Neural progenitor cell (in vitro differentiated cells): ENCODE measurements around the gene DYRK2. TPM values are rescaled to one million over a fixed set of nuclear protein-coding genes. Genes with fewer than 3 reads are reported as not detected.

Experiments
- DNase-seq: peaks from one replicate; pipeline ENCODE4 v3.0.0-alpha.2; 2016; ENCODE audit warnings: low spot score
- H2AFZ ChIP-seq: fragments of 200-600 bp; sonication (generic); replicated peaks from 2 replicates; pipeline ENCODE4 v1.6.1; 2016; ENCODE audit warnings: antibody characterized with exemption
- H3F3A ChIP-seq: fragments of 200-600 bp; sonication (generic); 2 replicates; pipeline ENCODE4 v1.6.1; 2016; ENCODE audit warnings: antibody characterized with exemption, low read depth
- H3K27ac ChIP-seq: fragments of 200-600 bp; sonication (generic); 2 replicates; pipeline ENCODE4 v1.5.1; 2016; ENCODE audit warnings: mild to moderate bottlenecking
- H3K27me3 ChIP-seq: fragments of 200-600 bp; sonication (generic); 2 replicates; pipeline ENCODE4 v1.6.1; 2016; ENCODE audit warnings: mild to moderate bottlenecking, moderate library complexity
- H3K36me3 ChIP-seq: fragments of 200-600 bp; sonication (generic); 2 replicates; pipeline ENCODE4 v1.5.1; 2016
- H3K4me1 ChIP-seq: fragments of 200-600 bp; sonication (generic); 2 replicates; pipeline ENCODE4 v1.6.1; 2016; ENCODE audit warnings: mixed run types
- H3K4me2 ChIP-seq: fragments of 200-600 bp; sonication (generic); 2 replicates; pipeline ENCODE4 v1.6.1; 2016
- H3K4me3 ChIP-seq: fragments of 200-600 bp; sonication (generic); 2 replicates; pipeline ENCODE4 v1.5.1; 2016
- H3K79me2 ChIP-seq: fragments of 200-600 bp; sonication (generic); 2 replicates; pipeline ENCODE4 v1.6.1; 2016; ENCODE audit warnings: low read depth
- H3K9ac ChIP-seq: fragments of 200-600 bp; sonication (generic); 2 replicates; pipeline ENCODE4 v1.6.1; 2016
- H3K9me3 ChIP-seq: fragments of 200-600 bp; sonication (generic); 2 replicates; pipeline ENCODE4 v1.5.1; 2016; ENCODE audit warnings: low read depth
- H4K20me1 ChIP-seq: fragments of 200-600 bp; sonication (generic); 2 replicates; pipeline ENCODE4 v1.6.1; 2016; ENCODE audit warnings: low read depth
- H3K27ac Mint-ChIP-seq: 3 replicates; pipeline ENCODE4 v1.8.0; 2021; ENCODE audit warnings: mixed read lengths
- H3K27me3 Mint-ChIP-seq: 2 replicates; pipeline ENCODE4 v1.8.0; 2022; ENCODE audit warnings: low read depth, mild to moderate bottlenecking, inconsistent platforms, moderate library complexity, mixed read lengths; ENCODE audit not compliant: insufficient read depth
- H3K36me3 Mint-ChIP-seq: 3 replicates; pipeline ENCODE4 v1.8.0; 2021; ENCODE audit warnings: mixed read lengths
- H3K4me1 Mint-ChIP-seq: 3 replicates; pipeline ENCODE4 v1.8.0; 2021; ENCODE audit warnings: mixed read lengths
- H3K4me3 Mint-ChIP-seq: 3 replicates; pipeline ENCODE4 v1.8.0; 2021; ENCODE audit warnings: mild to moderate bottlenecking, moderate library complexity, mixed read lengths
- H3K9me3 Mint-ChIP-seq: 3 replicates; pipeline ENCODE4 v1.8.0; 2020; ENCODE audit warnings: mixed read lengths
- CTCF ChIP-seq: fragments of 200-600 bp; sonication (generic); IDR thresholded peaks from 2 replicates; pipeline ENCODE4 v1.5.1; 2017; ENCODE audit warnings: antibody characterized with exemption, mild to moderate bottlenecking
- EZH2 ChIP-seq: fragments of 200-600 bp; sonication (generic); IDR thresholded peaks from 2 replicates; pipeline ENCODE4 v1.6.1; 2017; ENCODE audit warnings: antibody characterized with exemption, mild to moderate bottlenecking, moderate library complexity
- EZH2phosphoT487 ChIP-seq: fragments of 200-600 bp; sonication (generic); IDR thresholded peaks from 2 replicates; pipeline ENCODE4 v1.6.1; 2017; ENCODE audit warnings: antibody characterized with exemption
- total RNA-seq: library from RNA; depleted of rRNA; stranded (reverse); fragments of >200 nt; gene quantifications from 2 replicates; pipeline ENCODE4 v1.2.3, GENCODE V29; 2015; ENCODE audit warnings: low replicate concordance

DYRK2 gene
- total RNA-seq, 1 donor from 2014 or later, result 29.6 TPM

- Histone ChIP-seq H3K9ac (no peak overlapping the region), H3K36me3 (no peaks in the 10 kb centered on the region), H4K20me1 (no peaks in the 10 kb centered on the region), H3K4me2 (no peak overlapping the region), H3K9me3 (no peaks in the 10 kb centered on the region), H3K4me3 (no peak overlapping the region), H3K4me1 (peaks cover 8% of the 10 kb centered on the region), H3F3A (no peaks in the 10 kb centered on the region), H2AFZ (no peak overlapping the region), H3K27ac (no peak overlapping the region), H3K79me2 (no peaks in the 10 kb centered on the region), H3K27me3 (no peaks in the 10 kb centered on the region)
- H3K36me3 Mint-ChIP-seq, result no peaks in the 10 kb centered on the region
- H3K27ac Mint-ChIP-seq, result no peak overlapping the region
- H3K27me3 Mint-ChIP-seq, result peaks cover 10% of the 10 kb centered on the region
- no peak for DNase-seq
- no peaks in the 10 kb centered on the region for H3K9me3 Mint-ChIP-seq
- peaks cover 6% of the 10 kb centered on the region for H3K4me1 Mint-ChIP-seq
- TF ChIP-seq EZH2, result no peak
- no peak for TF ChIP-seq EZH2phosphoT487
- TF ChIP-seq CTCF, result no peak
- no peak overlapping the region for H3K4me3 Mint-ChIP-seq
These were observed 30.2 kb upstream of the DYRK2 start for GRCh38 chr12:67618303-67618702.

- Histone ChIP-seq H2AFZ (no peak overlapping the region), H3K27me3 (no peaks in the 10 kb centered on the region), H3K9ac (no peak overlapping the region), H3K79me2 (no peaks in the 10 kb centered on the region), H3K4me1 (peaks cover 19% of the 10 kb centered on the region), H3K4me3 (no peak overlapping the region), H3K9me3 (no peaks in the 10 kb centered on the region), H3K36me3 (no peaks in the 10 kb centered on the region), H3K27ac (no peak overlapping the region), H3F3A (no peaks in the 10 kb centered on the region), H4K20me1 (no peaks in the 10 kb centered on the region), H3K4me2 (no peak overlapping the region)
- Mint-ChIP-seq H3K36me3 (no peaks in the 10 kb centered on the region), H3K9me3 (no peaks in the 10 kb centered on the region), H3K4me3 (no peak overlapping the region), H3K27me3 (peaks cover 7% of the 10 kb centered on the region), H3K4me1 (peaks cover 20% of the 10 kb centered on the region), H3K27ac (no peak overlapping the region)
- no peak for DNase-seq
- no peak for TF ChIP-seq CTCF
- TF ChIP-seq EZH2, result no peak
- no peak for TF ChIP-seq EZH2phosphoT487
These were observed 27.4 kb upstream of the DYRK2 start for GRCh38 chr12:67621112-67621511.

GRCh38 chr12:67621926-67622325, 26.6 kb upstream of the DYRK2 start:
- Histone ChIP-seq H4K20me1 (no peaks in the 10 kb centered on the region), H3F3A (no peaks in the 10 kb centered on the region), H3K79me2 (no peaks in the 10 kb centered on the region), H3K4me3 (no peak overlapping the region), H3K9ac (no peak overlapping the region), H2AFZ (no peak overlapping the region), H3K27me3 (no peaks in the 10 kb centered on the region), H3K4me2 (no peak overlapping the region), H3K4me1 (peaks cover 20% of the 10 kb centered on the region), H3K36me3 (no peaks in the 10 kb centered on the region), H3K9me3 (no peaks in the 10 kb centered on the region), H3K27ac (no peak overlapping the region)
- Mint-ChIP-seq H3K36me3 (no peaks in the 10 kb centered on the region), H3K27me3 (peaks cover 7% of the 10 kb centered on the region), H3K9me3 (no peaks in the 10 kb centered on the region), H3K27ac (no peak overlapping the region), H3K4me3 (no peak overlapping the region), H3K4me1 (peaks cover 21% of the 10 kb centered on the region)
- TF ChIP-seq EZH2phosphoT487 (no peak), CTCF (no peak), EZH2 (no peak)
- no peak for DNase-seq

GRCh38 chr12:67623259-67623658, 25.3 kb upstream of the DYRK2 start:
- Mint-ChIP-seq H3K27ac (no peak overlapping the region), H3K4me1 (peaks cover 15% of the 10 kb centered on the region), H3K4me3 (no peak overlapping the region), H3K36me3 (no peaks in the 10 kb centered on the region), H3K9me3 (no peaks in the 10 kb centered on the region), H3K27me3 (peaks cover 7% of the 10 kb centered on the region)
- H3K36me3 ChIP-seq, result no peaks in the 10 kb centered on the region
- TF ChIP-seq EZH2, result no peak
- TF ChIP-seq CTCF, result no peak
- no peak for TF ChIP-seq EZH2phosphoT487
- no peaks in the 10 kb centered on the region for H3K9me3 ChIP-seq
- no peak overlapping the region for H3K4me2 ChIP-seq
- H3F3A ChIP-seq, result no peaks in the 10 kb centered on the region
- H3K27ac ChIP-seq, result no peak overlapping the region
- H3K4me3 ChIP-seq, result no peak overlapping the region
- peaks cover 12% of the 10 kb centered on the region for H3K4me1 ChIP-seq
- no peak overlapping the region for H3K9ac ChIP-seq
- no peak overlapping the region for H2AFZ ChIP-seq
- H3K27me3 ChIP-seq, result no peaks in the 10 kb centered on the region
- H3K79me2 ChIP-seq, result no peaks in the 10 kb centered on the region
- no peak for DNase-seq
- no peaks in the 10 kb centered on the region for H4K20me1 ChIP-seq
